Endometrium (tissue), 2 donors: Measurements from ENCODE around the gene SIPA1L2.

Experiments
- FAIRE-seq: peaks from 2 replicates; lab custom pipeline; 2012; peaks lifted over from hg19 to GRCh38; lab: Jason Lieb, UNC
- donor health status: control.
- donor health status: control.

SIPA1L2 gene

DNA sequence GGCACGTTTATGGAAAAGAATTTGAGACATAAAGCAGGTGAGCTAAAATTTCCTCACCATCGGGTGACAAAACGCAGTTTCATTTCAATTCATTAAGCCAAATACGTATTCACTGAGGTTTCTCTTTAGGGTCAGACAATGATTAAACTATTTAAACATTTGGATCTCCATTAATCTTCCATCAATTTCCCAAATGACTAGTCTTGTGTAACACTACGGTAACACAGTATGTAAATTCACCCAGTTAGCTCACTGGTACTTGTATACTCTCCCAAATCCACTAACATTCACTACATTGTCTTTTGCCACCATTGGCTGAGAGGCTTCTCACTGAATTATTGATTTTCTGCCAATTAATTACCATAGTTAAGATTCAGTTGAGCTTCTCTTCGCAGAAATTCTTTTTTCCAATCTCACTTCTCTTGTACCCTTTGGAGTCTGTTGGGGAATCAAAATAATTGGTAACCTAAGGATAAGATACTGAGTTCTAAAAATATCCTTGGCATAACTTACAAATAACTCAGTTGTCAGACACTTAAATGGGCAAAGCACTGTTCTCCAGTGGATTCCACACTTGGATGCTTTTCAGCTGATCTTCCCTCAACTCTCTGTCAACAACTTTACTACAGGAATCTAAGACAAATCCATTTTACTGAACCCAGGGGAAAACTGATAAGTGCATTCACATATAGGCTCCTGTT, 40.7 kb downstream of the SIPA1L2 start:
- no peak for FAIRE-seq

DNA sequence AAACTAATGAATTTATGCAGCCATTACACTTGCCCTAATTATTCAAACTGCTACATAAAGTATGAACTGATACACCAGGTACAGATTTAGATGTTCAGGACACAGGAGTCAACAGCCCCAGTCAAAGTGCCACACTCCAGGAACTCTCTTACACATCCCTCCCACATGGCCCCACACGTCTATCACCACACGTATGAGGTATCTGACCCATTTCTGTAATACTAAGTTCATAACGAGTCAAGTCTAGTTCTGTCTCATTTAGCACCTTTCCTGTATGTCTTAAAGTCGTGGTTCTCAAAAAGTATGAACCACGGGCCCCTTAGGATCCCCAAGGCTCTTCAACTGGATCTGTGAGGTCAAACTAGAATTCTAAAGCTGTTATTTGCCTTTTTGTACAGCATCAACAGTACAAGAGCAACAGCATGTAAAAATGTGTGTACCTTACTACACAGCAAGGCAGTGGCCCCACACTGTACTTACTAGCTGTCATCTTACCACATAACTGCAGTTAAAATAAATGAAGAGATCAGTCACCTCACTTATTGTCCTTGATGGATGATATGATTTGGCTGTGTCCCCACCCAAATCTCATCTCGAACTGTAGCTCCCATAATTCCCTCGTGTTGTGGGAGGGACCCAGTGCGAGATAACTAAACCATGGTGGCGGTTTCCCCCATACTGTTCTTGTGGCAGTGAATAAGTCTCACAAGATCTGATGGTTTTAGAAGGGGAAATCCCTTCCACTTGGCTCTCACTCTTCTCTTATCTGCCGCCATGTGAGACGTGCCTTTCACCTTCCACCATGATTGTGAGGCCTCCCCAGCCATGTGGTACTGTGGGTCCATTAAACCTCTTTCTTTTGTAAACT, 42.6 kb downstream of the SIPA1L2 start:
- no peak for FAIRE-seq

DNA sequence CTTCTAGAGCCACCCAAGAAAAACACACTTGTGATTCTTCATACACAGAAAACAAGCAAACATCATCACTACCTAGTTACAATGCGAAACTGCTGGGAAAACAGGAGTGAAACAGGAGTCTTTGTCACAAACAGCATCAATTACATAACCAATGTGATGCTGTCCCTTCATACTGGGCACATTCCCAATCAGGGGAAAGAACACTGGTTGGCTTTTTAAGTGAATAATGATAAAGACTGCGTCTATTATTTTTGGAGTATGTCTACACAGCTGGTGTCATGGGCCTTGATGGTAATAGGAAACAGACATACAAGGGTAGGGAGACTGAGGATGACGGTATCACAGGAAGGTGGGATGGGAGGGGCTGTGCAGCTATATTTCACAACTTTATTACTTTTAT, 43.3 kb downstream of the SIPA1L2 start:
- no peak for FAIRE-seq

DNA sequence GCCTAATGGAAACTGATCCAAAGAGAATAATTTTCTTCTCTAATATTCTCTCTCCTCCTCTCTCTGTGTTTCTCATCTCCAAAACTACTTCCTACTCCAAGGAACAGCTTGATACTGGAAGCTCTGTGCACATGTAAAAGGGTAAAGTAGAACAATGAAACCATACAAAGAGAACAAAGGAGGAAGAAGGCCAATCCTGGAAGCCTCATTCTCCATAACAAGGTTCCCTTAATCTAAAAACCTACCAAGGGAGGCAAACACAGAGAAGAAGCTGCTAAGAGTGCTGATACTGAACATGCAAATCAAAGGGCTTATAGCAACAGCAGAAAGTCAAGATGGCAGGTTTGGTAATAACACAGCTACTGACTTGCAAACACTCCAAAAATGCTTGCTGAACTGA, 44.4 kb downstream of the SIPA1L2 start:
- FAIRE-seq = no peak

DNA sequence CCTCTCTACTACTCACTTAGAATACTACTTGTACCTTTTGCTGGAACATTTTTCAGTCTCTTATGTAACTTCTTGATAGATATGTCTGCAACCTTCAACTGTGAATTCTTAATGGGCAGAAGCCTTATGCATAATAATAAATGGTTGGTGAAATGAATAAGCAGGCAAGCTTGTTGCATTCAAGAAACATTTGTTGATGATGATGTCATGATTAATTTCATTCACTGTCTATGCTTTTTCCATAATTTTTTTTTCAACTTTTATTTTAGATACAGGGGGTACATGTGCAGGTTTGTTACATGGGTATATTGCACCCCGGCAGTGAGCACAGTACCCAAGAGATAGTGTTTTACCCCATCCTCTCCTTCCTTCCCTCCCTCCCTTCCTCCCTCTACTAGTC, 48.0 kb downstream of the SIPA1L2 start:
- no peak for FAIRE-seq
